ENCODE measurements around the gene JAG1.

Gene JAG1

GRCh38 chr20:10699941-10700340 lies 26.1 kb upstream of the JAG1 start:
- DNase-seq (ENCODE audit: low read depth in 2 of 2), result no peak

GRCh38 chr20:10699489-10699888 lies 25.7 kb upstream of the JAG1 start:
- DNase-seq (ENCODE audit: low read depth in 2 of 2), result no peak

DNA sequence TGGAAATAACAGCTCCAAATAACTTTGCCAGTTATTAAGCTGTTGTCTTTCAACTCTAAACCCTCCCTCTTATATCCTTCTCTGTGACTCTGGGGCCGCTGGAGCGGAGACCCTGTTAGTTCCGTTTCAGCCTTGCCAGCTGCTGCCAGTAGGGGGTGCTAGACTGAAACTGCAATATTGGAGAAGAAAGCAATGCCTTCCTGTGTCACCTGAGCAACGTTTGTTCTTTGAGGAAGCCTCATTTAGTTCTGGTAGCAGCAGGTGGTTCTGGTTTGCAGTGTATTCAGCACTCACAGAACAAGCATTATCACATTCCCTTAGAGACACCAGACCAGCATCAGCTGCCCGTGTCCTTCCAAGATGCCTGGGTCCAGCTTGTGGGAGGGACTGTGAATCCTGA lies 22.9 kb upstream of the JAG1 start:
- no peak for DNase-seq (ENCODE audit: low read depth in 2 of 2)

- DNase-seq (ENCODE audit: low read depth in 2 of 2), result no peak
Measured at GRCh38 chr20:10689385-10689784, 15.6 kb upstream of the JAG1 start.

DNA sequence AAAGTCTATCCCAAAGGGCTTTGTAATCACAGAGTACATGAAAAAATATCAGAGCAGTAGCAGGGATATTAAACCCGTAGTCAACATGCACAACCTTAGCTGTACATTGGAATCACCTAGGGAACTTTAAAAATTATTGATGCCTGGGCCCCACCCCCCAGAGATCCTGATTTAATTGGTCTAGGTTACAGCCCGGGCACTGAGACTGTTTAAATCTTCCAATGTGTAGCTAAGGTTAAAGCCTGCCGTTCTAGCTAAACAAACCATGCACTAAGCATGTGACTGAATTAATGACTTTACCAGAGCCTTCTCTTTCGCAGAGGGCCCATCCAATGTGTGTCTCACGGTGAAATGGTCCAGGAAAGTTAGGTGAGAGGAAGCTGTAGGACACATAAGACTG lies 14.1 kb upstream of the JAG1 start:
- DNase-seq (ENCODE audit: low read depth in 2 of 2), result no peak

GRCh38 chr20:10686356-10687133 lies 12.7 kb upstream of the JAG1 start:
- DNase-seq (ENCODE audit: low read depth in 2 of 2), result no peak

DNA sequence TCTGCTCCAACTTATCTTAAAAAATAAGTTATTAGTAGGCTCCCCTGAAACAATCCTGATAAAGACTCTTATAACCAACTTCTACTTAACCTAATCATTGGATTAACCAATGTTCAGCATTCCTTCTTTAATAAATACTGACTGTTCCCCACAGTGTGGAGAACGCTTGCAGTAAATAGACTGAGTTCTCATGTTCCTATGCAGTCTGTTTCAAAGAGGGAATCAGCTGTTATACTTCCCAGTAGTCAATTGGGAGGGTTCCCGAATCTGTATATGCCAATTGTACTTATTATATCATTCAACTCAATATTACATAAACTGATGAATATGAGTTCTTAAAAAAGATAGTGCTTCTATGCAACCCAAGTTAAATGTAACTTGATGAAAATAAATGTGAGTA lies 9.7 kb upstream of the JAG1 start:
- DNase-seq (ENCODE audit: low read depth in 2 of 2), result no peak

- no peak for DNase-seq (ENCODE audit: low read depth in 2 of 2)
Measured at GRCh38 chr20:10682939-10683338, 9.1 kb upstream of the JAG1 start.

- no peak for DNase-seq (ENCODE audit: low read depth in 2 of 2)
Measured at GRCh38 chr20:10681494-10681893, 7.7 kb upstream of the JAG1 start.

DNA sequence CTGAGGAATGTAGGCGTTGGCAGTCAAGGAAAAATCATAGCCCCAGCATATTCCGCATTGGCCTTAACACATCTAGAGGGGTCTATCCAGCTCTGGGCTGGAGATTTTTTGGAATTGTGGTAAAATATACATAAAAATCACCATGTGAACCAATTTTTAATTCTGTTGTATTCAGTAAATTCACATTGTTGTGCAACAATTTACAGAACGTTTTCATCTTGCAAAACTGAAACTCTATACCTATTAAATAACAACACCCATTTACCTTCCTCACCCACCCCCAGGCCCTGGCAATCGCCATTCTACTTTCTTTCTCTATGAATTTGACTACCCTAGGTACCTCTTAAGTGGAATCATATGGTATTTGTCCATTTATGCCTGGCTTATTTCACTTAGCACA lies 6.8 kb upstream of the JAG1 start:
- no peak for DNase-seq (ENCODE audit: low read depth in 2 of 2)

GRCh38 chr20:10679269-10679668 lies 5.5 kb upstream of the JAG1 start:
- DNase-seq (ENCODE audit: low read depth in 2 of 2), result no peak

- DNase-seq (ENCODE audit: low read depth in 2 of 2), result no peak
Measured at GRCh38 chr20:10676518-10676917, 2.7 kb upstream of the JAG1 start.

DNA sequence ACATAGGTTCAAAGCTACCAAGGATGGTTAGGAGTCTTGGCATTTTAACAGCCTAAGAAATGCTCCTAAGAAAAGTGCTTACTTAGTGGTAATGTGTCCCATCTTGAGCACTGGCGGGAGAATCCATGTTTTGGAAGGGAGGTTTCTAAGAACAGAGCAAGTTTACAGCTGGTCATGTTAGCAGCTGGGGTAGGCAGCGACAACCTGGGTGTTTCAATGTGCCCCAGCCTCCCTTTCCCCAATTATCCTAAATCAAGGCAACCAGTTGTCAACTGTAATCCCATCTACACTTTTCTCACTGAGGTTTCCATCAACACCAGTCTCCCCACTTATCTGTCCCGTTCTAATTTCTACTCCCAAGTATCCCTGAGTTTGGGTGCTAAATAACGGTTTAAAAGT lies 1.6 kb upstream of the JAG1 start:
- no peak for DNase-seq (ENCODE audit: low read depth in 2 of 2)

- DNase-seq (ENCODE audit: low read depth in 2 of 2), result no peak
Measured at GRCh38 chr20:10674684-10675449, 1.1 kb upstream of the JAG1 start.

DNA sequence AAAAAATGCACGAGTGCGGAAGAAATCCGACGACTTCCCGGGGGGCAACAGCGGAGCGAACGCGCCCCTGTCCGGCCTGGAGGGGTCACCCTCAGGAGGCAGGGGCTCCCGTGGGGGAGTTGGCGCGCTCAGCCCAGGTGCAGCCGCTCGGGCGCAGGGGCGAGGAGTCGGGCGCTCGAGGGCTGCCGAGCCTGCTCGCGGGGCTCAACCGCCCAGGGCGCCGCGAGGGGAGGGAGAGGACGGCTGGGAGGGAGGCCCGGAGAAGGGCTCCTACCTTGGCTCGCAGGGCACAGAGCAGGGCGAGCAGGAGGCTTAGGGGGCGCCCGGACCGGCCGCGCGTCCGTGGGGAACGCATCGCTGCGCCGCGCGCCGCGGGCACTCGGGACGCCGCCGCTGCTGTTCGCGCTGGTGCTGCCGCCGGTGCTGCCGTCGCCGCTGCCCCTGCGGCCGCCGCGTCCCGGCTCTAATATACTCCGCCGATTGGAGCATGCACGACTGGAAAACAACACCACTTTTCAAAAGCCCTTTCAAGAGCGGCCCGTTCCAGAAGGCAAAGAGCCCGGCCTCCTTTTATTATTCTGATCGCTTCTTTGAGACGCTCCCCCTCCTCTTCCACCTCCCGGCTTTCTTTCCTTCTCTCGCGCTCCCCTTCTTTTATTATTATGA lies 490 bp downstream of the JAG1 start:
- DNase-seq (ENCODE audit: low read depth in 2 of 2), result no peak

GRCh38 chr20:10672624-10673127 lies 1.1 kb downstream of the JAG1 start:
- DNase-seq (ENCODE audit: low read depth in 2 of 2), result no peak

- DNase-seq (ENCODE audit: low read depth in 2 of 2), result no peak
Measured at GRCh38 chr20:10671919-10672623, 1.7 kb downstream of the JAG1 start.

GRCh38 chr20:10671221-10671918 lies 2.4 kb downstream of the JAG1 start:
- DNase-seq (ENCODE audit: low read depth in 2 of 2), result no peak

GRCh38 chr20:10670501-10671220 lies 3.1 kb downstream of the JAG1 start:
- DNase-seq (ENCODE audit: low read depth in 2 of 2), result no peak

DNA sequence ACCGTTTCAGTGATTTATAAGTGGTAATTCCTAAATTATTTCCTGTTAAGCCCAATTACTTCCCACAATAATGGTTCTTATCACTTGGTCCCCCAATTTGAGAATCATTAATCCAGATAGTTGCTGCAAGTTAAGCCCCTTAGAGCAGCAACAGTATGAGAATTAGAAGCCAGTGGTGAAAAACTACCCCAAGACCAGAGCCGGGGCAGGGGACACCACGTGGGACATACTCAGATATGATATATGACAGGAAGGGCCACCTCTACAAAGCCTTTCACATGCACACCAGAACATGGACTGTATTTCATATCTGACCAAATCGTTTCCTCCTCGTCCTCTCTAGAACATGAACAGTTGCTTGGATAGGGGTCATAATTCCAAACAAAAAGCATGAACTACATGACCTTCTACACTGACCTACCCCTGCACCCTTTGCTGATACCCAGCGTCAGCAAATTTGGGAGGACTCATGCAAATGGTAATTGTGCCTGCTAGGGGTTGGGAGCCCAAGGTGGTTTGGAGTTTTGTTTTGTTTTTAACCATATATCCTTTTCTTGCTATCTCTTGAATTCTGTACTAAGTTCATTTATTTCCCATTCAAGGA lies 3.9 kb downstream of the JAG1 start:
- DNase-seq (ENCODE audit: low read depth in 2 of 2), result no peak

Data from stimulated activated CD8-positive, alpha-beta memory T cell treated with anti-CD3 and anti-CD28 coated beads, Interleukin-15, amount 100 ng/mL, for 4 hours (primary cell).